H9 (cell line): ENCODE results near the gene DHRS7B. TPM values are rescaled to one million over a fixed set of nuclear protein-coding genes. Genes with fewer than 3 reads are reported as not detected.
A peak's percentile ranks its signal among the peaks of the same experiment; 100 is the strongest.

Experiments used
- DNase-seq: peaks from one replicate; pipeline ENCODE4 v3.0.0-alpha.2; 2017
- H2AFZ ChIP-seq: one replicate; pipeline ENCODE4 v1.6.1; 2013; ENCODE audit warnings: mild to moderate bottlenecking, low read length, control low read depth, moderate library complexity
- H2AK5ac ChIP-seq: 2 replicates; pipeline ENCODE4 v1.6.1; 2013; ENCODE audit warnings: low read length, control low read depth, mixed read lengths; ENCODE audit not compliant: insufficient read length
- H2BK120ac ChIP-seq: one replicate; pipeline ENCODE4 v1.6.1; 2013; ENCODE audit warnings: low read depth, mild to moderate bottlenecking, low read length, control low read depth, inconsistent platforms; ENCODE audit not compliant: poor library complexity, severe bottlenecking
- H2BK12ac ChIP-seq: 2 replicates; pipeline ENCODE4 v1.6.1; 2013; ENCODE audit warnings: low read length, control low read depth, mixed read lengths, low read depth; ENCODE audit not compliant: insufficient read length
- H2BK15ac ChIP-seq: 2 replicates; pipeline ENCODE4 v1.6.1; 2013; ENCODE audit warnings: low read depth, low read length, control low read depth
- H2BK20ac ChIP-seq: one replicate; pipeline ENCODE4 v1.6.1; 2013; ENCODE audit warnings: low read depth, mild to moderate bottlenecking, low read length, control low read depth, inconsistent platforms; ENCODE audit not compliant: poor library complexity, severe bottlenecking
- H2BK5ac ChIP-seq: 2 replicates; pipeline ENCODE4 v1.6.1; 2013; ENCODE audit warnings: low read length, control low read depth, mixed read lengths; ENCODE audit not compliant: insufficient read length
- H3K14ac ChIP-seq: 2 replicates; pipeline ENCODE4 v1.6.1; 2013; ENCODE audit warnings: low read length, control low read depth; ENCODE audit not compliant: insufficient read depth
- H3K18ac ChIP-seq: 2 replicates; pipeline ENCODE4 v1.6.1; 2013; ENCODE audit warnings: low read depth, mild to moderate bottlenecking, mixed read lengths, low read length, control low read depth; ENCODE audit not compliant: insufficient read length
- H3K23ac ChIP-seq: 2 replicates; pipeline ENCODE4 v1.6.1; 2013; ENCODE audit warnings: low read length, control low read depth, mixed read lengths, low read depth; ENCODE audit not compliant: insufficient read length
- H3K23me2 ChIP-seq: 2 replicates; pipeline ENCODE4 v1.6.1; 2013; ENCODE audit warnings: low read depth, mild to moderate bottlenecking, mixed read lengths, low read length, control low read depth; ENCODE audit not compliant: insufficient read length, poor library complexity, severe bottlenecking
- H3K27ac ChIP-seq: 2 replicates; pipeline ENCODE4 v1.5.1; 2013; ENCODE audit warnings: low read length, control low read depth, mixed read lengths, low read depth; ENCODE audit not compliant: insufficient read length
- H3K27me3 ChIP-seq: 2 replicates; pipeline ENCODE4 v1.6.1; 2013; ENCODE audit warnings: low read length, control low read depth, inconsistent platforms; ENCODE audit not compliant: insufficient read depth
- H3K4ac ChIP-seq: 2 replicates; pipeline ENCODE4 v1.6.1; 2013; ENCODE audit warnings: low read depth, mild to moderate bottlenecking, control low read depth, inconsistent platforms, low read length, moderate library complexity
- H3K4me1 ChIP-seq: 2 replicates; pipeline ENCODE4 v1.6.1; 2013; ENCODE audit warnings: low read length, control low read depth, inconsistent platforms; ENCODE audit not compliant: insufficient read depth
- H3K4me2 ChIP-seq: 2 replicates; pipeline ENCODE4 v1.6.1; 2013; ENCODE audit warnings: low read length, control low read depth, mixed read lengths; ENCODE audit not compliant: insufficient read length, insufficient read depth
- H3K56ac ChIP-seq: 2 replicates; pipeline ENCODE4 v1.6.1; 2013; ENCODE audit warnings: low read depth, mild to moderate bottlenecking, mixed read lengths, low read length, control low read depth; ENCODE audit not compliant: insufficient read length
- H3K79me1 ChIP-seq: 2 replicates; pipeline ENCODE4 v1.6.1; 2013; ENCODE audit warnings: low read depth, mild to moderate bottlenecking, moderate library complexity, low read length, control low read depth, inconsistent platforms; ENCODE audit not compliant: insufficient read depth, poor library complexity, severe bottlenecking
- H3K79me2 ChIP-seq: 2 replicates; pipeline ENCODE4 v1.6.1; 2013; ENCODE audit warnings: low read length, control low read depth, inconsistent platforms; ENCODE audit not compliant: insufficient read depth
- H3K9ac ChIP-seq: 2 replicates; pipeline ENCODE4 v1.6.1; 2013; ENCODE audit warnings: low read length, control low read depth, mixed read lengths; ENCODE audit not compliant: insufficient read length; ENCODE audit errors: extremely low read depth
- H3K9me3 ChIP-seq: one replicate; pipeline ENCODE4 v1.6.1; 2013; ENCODE audit warnings: low read depth, low read length, inconsistent platforms; ENCODE audit not compliant: control insufficient read depth
- H3T11ph ChIP-seq: one replicate; pipeline ENCODE4 v1.6.1; 2013; ENCODE audit warnings: mild to moderate bottlenecking, low read length, control low read depth, inconsistent platforms
- H4K20me1 ChIP-seq: one replicate; pipeline ENCODE4 v1.6.1; 2013; ENCODE audit not compliant: control insufficient read depth, insufficient read length, insufficient read depth
- H4K5ac ChIP-seq: 2 replicates; pipeline ENCODE4 v1.6.1; 2013; ENCODE audit warnings: low read depth, mild to moderate bottlenecking, mixed read lengths, low read length, control low read depth; ENCODE audit not compliant: insufficient read length
- H4K8ac ChIP-seq: replicated peaks from 2 replicates; pipeline ENCODE4 v1.6.1; 2013; ENCODE audit warnings: low read length, control low read depth, mixed read lengths, low read depth; ENCODE audit not compliant: insufficient read length
- H4K91ac ChIP-seq: 2 replicates; pipeline ENCODE4 v1.6.1; 2013; ENCODE audit warnings: low read depth, mild to moderate bottlenecking, moderate library complexity, mixed read lengths, low read length, control low read depth; ENCODE audit not compliant: insufficient read length
- H3K27ac Mint-ChIP-seq, 3 experiments: 2 replicates in 2 of 3; 3 replicates in 1 of 3; pipeline ENCODE4 v1.8.0; 2020 to 2021; ENCODE audit warnings: mixed read lengths in 3 of 3, mild to moderate bottlenecking in 1 of 3, moderate library complexity in 1 of 3
- H3K27me3 Mint-ChIP-seq: 2 replicates; pipeline ENCODE4 v1.8.0; 2021; ENCODE audit warnings: low read depth, mild to moderate bottlenecking, moderate library complexity, mixed read lengths
- H3K36me3 Mint-ChIP-seq, 3 experiments: 2 replicates in 2 of 3; 3 replicates in 1 of 3; pipeline ENCODE4 v1.8.0; 2020 to 2021; ENCODE audit warnings: low read depth in 3 of 3, mixed read lengths in 3 of 3; ENCODE audit not compliant: insufficient read depth in 1 of 3
- H3K4me1 Mint-ChIP-seq, 2 experiments: 2 replicates each; pipeline ENCODE4 v1.8.0; 2020; ENCODE audit warnings: mixed read lengths in 2 of 2
- H3K4me3 Mint-ChIP-seq, 2 experiments: 2 replicates in 1 of 2; 3 replicates in 1 of 2; pipeline ENCODE4 v1.8.0; 2020 to 2021; ENCODE audit warnings: mild to moderate bottlenecking in 2 of 2, mixed read lengths in 2 of 2, moderate library complexity in 1 of 2
- H3K9me3 Mint-ChIP-seq, 2 experiments: 2 replicates in 1 of 2; 3 replicates in 1 of 2; pipeline ENCODE4 v1.8.0; 2020; ENCODE audit warnings: mild to moderate bottlenecking in 2 of 2, mixed read lengths in 2 of 2, moderate library complexity in 1 of 2
- WGBS: extraction: QIAGEN DNeasy Blood & Tissue Kit; methylation state at CpG from one replicate; pipeline ENCODE4 v1.1.7; 2013; ENCODE audit warnings: missing lambda C conversion rate, low lambda C conversion rate, mixed read lengths; ENCODE audit not compliant: insufficient read length; ENCODE audit errors: extremely low coverage; 5-methylcytosine and 5-hydroxymethylcytosine counted together
- total RNA-seq: library from RNA; stranded (reverse); gene quantifications from 2 replicates; pipeline ENCODE4 v1.2.1, GENCODE V29; 2021
- TF ChIP-seq, protein P1 (sequence below): fragments of 200-600 bp; sonication (generic); conservative IDR thresholded peaks from 3 replicates; pipeline ENCODE4 v1.8.0; 2021; ENCODE audit warnings: antibody characterized with exemption, mild to moderate bottlenecking

DHRS7B gene
- total RNA-seq, 1 experiment from 2014 or later: 20.3 TPM

GRCh38 chr17:21171970-21172510, 45.3 kb downstream of the DHRS7B start:
- Histone ChIP-seq H4K20me1 (no peaks in the 10 kb centered on the region), H3K23ac (no peak overlapping the region), H2BK12ac (no peak overlapping the region), H2BK120ac (no peak overlapping the region), H3K79me1 (no peaks in the 10 kb centered on the region), H3K9ac (no peak overlapping the region), H3K18ac (no peak overlapping the region), H4K8ac (no peak overlapping the region), H2BK15ac (no peak overlapping the region), H3K4me1 (no peaks in the 10 kb centered on the region), H3K14ac (no peak overlapping the region), H3K79me2 (no peaks in the 10 kb centered on the region), H3K27ac (no peak overlapping the region), H3K9me3 (no peaks in the 10 kb centered on the region), H2AK5ac (no peak overlapping the region), H2BK5ac (no peak overlapping the region), H3K27me3 (no peaks in the 10 kb centered on the region), H2BK20ac (no peak overlapping the region), H3K4me2 (no peak overlapping the region), H4K5ac (no peak overlapping the region), H4K91ac (no peak overlapping the region), H3K56ac (no peak overlapping the region), H3T11ph (no peak overlapping the region), H3K23me2 (no peaks in the 10 kb centered on the region), H2AFZ (no peak overlapping the region), H3K4ac (no peak overlapping the region)
- Mint-ChIP-seq H3K9me3 (no peaks in the 10 kb centered on the region), H3K27ac (peak overlapping the region in 1 of 3 experiments; percentile 88; a peak in 1 of 7 replicates), H3K27me3 (no peaks in the 10 kb centered on the region), H3K4me3 (no peak overlapping the region), H3K4me1 (no peaks in the 10 kb centered on the region), H3K36me3 (peaks cover 0 to 23% (median 12%) of the 10 kb centered on the region in 3 experiments; a peak in 6 of 7 replicates)
- DNase-seq: no peak
- WGBS: no CpG with 5 or more reads among the region's 17 CpGs
- TF ChIP-seq, protein P1, sequence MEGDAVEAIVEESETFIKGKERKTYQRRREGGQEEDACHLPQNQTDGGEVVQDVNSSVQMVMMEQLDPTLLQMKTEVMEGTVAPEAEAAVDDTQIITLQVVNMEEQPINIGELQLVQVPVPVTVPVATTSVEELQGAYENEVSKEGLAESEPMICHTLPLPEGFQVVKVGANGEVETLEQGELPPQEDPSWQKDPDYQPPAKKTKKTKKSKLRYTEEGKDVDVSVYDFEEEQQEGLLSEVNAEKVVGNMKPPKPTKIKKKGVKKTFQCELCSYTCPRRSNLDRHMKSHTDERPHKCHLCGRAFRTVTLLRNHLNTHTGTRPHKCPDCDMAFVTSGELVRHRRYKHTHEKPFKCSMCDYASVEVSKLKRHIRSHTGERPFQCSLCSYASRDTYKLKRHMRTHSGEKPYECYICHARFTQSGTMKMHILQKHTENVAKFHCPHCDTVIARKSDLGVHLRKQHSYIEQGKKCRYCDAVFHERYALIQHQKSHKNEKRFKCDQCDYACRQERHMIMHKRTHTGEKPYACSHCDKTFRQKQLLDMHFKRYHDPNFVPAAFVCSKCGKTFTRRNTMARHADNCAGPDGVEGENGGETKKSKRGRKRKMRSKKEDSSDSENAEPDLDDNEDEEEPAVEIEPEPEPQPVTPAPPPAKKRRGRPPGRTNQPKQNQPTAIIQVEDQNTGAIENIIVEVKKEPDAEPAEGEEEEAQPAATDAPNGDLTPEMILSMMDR: no peak
